Ascending aorta (tissue), 2 donors: Measurements from ENCODE around the gene ABCF2. TPM values are rescaled to one million over a fixed set of nuclear protein-coding genes. Genes with fewer than 3 reads are reported as not detected.

ENCODE experiments used
- DNase-seq, 2 donors: peaks; one replicate each; pipeline ENCODE4 v3.0.0-alpha.2; 2019; ENCODE audit warnings: low spot score in 2 of 2
- H3K27ac ChIP-seq, 2 donors: fragments of 200-600 bp; sonication (generic); one replicate each; pipeline ENCODE4 v1.5.1; 2016 to 2017; ENCODE audit warnings: mild to moderate bottlenecking in 1 of 2
- H3K27me3 ChIP-seq: fragments of 200-600 bp; sonication (generic); one replicate; pipeline ENCODE4 v1.5.1; 2017
- H3K36me3 ChIP-seq, 2 donors: fragments of 200-600 bp; sonication (generic); one replicate each; pipeline ENCODE4 v1.5.1; 2016
- H3K4me1 ChIP-seq, 2 donors: fragments of 200-600 bp; sonication (generic); one replicate each; pipeline ENCODE4 v1.5.1; 2016 to 2017; ENCODE audit warnings: mild to moderate bottlenecking in 1 of 2
- H3K4me3 ChIP-seq, 2 donors: fragments of 200-600 bp; sonication (generic); one replicate each; pipeline ENCODE4 v1.5.1; 2016 to 2017; ENCODE audit warnings: mild to moderate bottlenecking in 1 of 2
- H3K9me3 ChIP-seq, 2 donors: fragments of 200-600 bp; sonication (generic); one replicate each; pipeline ENCODE4 v1.5.1; 2016
- CTCF ChIP-seq, 3 experiments: fragments of 200-600 bp in 2 of 3; fragments of 450-650 bp in 1 of 3; sonication (generic) in 2 of 3; IDR thresholded peaks; one replicate each; pipeline ENCODE4 v1.5.1; 2016 to 2019; ENCODE audit warnings: antibody characterized with exemption in 3 of 3, mild to moderate bottlenecking in 1 of 3, moderate library complexity in 1 of 3
- intact Hi-C: fragments of 100-400 bp; cut with DNase I; formaldehyde crosslinking; loops from one replicate; pipeline ENCODE4 v1.15.1; 2023
- total RNA-seq: library from RNA; depleted of rRNA; stranded (reverse); fragments of >200 nt; gene quantifications from one replicate; pipeline ENCODE4 v1.1.0, GENCODE V29; 2016

The ABCF2 gene
- total RNA-seq, 1 donor from 2014 or later, result 85.3 TPM

- H3K27ac ChIP-seq, result no peak overlapping the region
- no peaks in the 10 kb centered on the region for H3K27me3 ChIP-seq
- intact Hi-C loops, result no loop called here
- no peaks in the 10 kb centered on the region for H3K4me1 ChIP-seq
- DNase-seq, result no peak
- H3K36me3 ChIP-seq, result peaks cover 31 to 40% of the 10 kb centered on the region in 2 donors
- H3K9me3 ChIP-seq, result no peaks in the 10 kb centered on the region
- no peak overlapping the region for H3K4me3 ChIP-seq
- no peak for TF ChIP-seq CTCF (IDR thresholded peaks at IDR 0.05)
Observed at GRCh38 chr7:151211155-151211772, 15.7 kb downstream of the ABCF2 start.

DNA sequence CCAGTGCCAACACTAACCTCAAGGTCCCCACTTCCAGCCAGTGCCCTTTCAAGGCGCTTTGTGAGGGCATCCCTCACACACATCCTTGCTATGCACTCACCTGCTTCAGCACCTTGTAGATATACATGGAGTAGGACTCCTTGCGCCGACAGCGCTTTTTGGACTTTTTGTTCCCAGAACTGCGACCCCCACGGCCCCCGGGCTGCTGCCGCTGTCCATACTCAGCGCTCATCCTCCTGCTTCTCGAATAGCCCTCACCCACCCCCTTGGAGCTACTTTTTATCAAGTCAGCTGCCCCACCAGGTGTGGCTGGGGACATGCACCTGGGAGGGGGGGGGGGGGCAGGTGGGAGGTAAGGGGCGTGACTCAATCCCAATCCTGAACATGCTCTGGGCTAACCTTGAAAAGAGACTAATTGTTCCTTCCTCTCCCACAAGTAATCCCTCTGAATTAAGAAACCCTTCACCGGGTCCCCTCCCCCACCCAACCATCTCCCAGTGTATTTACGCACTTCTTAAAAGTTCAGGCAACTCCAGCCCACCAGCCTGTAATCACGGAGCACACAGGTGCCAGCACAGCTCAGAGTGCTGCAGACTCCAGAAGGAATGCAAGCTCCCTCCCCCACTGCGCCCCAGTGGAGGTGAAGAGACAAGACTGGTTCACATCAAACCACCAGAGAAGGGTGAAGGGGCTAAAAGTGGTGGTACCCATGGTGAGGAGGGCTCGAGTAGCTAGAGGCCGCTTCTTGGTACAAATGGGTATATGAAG, 16.7 kb downstream of the ABCF2 start, which contains the start of gene H2BK1:
Gene H2BK1 (minus strand): TSS at position 402 of the 768 bp plus-strand sequence. CDS start 170 bp downstream, at position 232.
- Histone ChIP-seq H3K27ac (no peak within 1 kb of the TSS), H3K36me3 (peaks cover 21 to 30% of the 10 kb centered on the region in 2 donors), H3K4me3 (no peak within 1 kb of the TSS), H3K27me3 (no peaks in the 10 kb centered on the region), H3K4me1 (no peaks in the 10 kb centered on the region), H3K9me3 (no peaks in the 10 kb centered on the region)
- DNase-seq, result no peak
- intact Hi-C loops, result no loop called here
- TF ChIP-seq CTCF (IDR thresholded peaks at IDR 0.05), result no peak

DNA sequence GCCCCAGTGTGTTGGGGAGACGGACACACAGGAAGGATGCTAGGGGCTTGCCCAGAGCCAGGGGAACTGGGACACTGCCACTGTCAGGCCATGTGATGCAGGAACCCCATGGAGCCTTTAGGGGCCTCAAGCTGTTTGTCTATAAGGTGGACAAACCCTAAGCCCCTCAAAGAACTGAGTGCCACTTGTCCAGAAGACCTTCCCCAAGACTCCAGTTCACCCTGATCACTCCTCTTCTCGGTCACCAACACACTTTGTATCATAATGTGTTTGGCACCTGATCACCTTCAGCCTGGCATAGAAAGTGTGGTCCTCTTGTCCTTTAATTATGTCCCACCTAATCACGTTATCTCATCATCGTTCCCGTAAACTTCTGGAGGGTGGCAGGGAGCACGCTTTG, 17.4 kb downstream of the ABCF2 start:
- no peak overlapping the region for H3K27ac ChIP-seq
- intact Hi-C loops, result no loop called here
- no peak overlapping the region for H3K4me3 ChIP-seq
- peaks cover 14 to 23% of the 10 kb centered on the region in 2 donors for H3K36me3 ChIP-seq
- no peak for TF ChIP-seq CTCF (IDR thresholded peaks at IDR 0.05)
- no peak for DNase-seq
- no peaks in the 10 kb centered on the region for H3K27me3 ChIP-seq
- H3K9me3 ChIP-seq, result no peaks in the 10 kb centered on the region
- no peaks in the 10 kb centered on the region for H3K4me1 ChIP-seq

- no peaks in the 10 kb centered on the region for H3K9me3 ChIP-seq
- no peak overlapping the region for H3K4me3 ChIP-seq
- peaks cover 8 to 11% of the 10 kb centered on the region in 2 donors for H3K36me3 ChIP-seq
- intact Hi-C loops, result no loop called here
- H3K27me3 ChIP-seq, result no peaks in the 10 kb centered on the region
- H3K4me1 ChIP-seq, result no peaks in the 10 kb centered on the region
- no peak overlapping the region for H3K27ac ChIP-seq
- TF ChIP-seq CTCF (IDR thresholded peaks at IDR 0.05), result no peak
- DNase-seq, result no peak
Observed at GRCh38 chr7:151208253-151208862, 18.6 kb downstream of the ABCF2 start.

DNA sequence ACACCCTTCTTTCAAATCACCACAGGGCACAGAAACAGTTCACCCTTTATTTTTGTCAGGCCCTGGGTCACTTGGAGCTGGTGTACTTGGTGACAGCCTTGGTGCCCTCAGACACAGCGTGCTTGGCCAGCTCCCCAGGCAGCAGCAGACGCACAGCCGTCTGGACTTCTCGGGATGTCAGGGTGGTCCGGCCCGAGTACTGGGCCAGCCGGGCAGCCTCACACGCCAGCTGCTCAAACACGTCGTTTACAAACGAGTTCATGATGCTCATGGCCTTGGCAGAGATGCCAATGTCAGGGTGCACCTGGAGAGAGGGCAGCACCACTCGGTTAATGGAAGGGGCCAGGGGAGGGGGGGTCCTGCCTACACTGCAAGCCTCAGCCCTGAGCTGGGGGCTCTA, 19.2 kb downstream of the ABCF2 start:
- H3K9me3 ChIP-seq, result no peaks in the 10 kb centered on the region
- H3K27me3 ChIP-seq, result no peaks in the 10 kb centered on the region
- no peak overlapping the region for H3K4me3 ChIP-seq
- H3K4me1 ChIP-seq, result no peaks in the 10 kb centered on the region
- no peak for TF ChIP-seq CTCF (IDR thresholded peaks at IDR 0.05)
- intact Hi-C loops, result no loop called here
- peaks cover 3 to 6% of the 10 kb centered on the region in 2 donors for H3K36me3 ChIP-seq
- H3K27ac ChIP-seq, result no peak overlapping the region
- DNase-seq, result no peak
